Mesodermal cell (in vitro differentiated cells): ENCODE measurements around the gene MYOF.
"Not testable (repeated sequence)": the region's sequence is repeated elsewhere in the genome, so short reads cannot be mapped to it uniquely, and the experiment has no call there.

ENCODE experiments used
- H3K27ac ChIP-seq: 2 replicates; pipeline ENCODE4 v1.7.0; 2013; ENCODE audit warnings: mild to moderate bottlenecking, low read depth, low read length, moderate library complexity; ENCODE audit not compliant: severe bottlenecking
- H3K36me3 ChIP-seq: 2 replicates; pipeline ENCODE4 v1.7.1; 2013; ENCODE audit warnings: mild to moderate bottlenecking, low read length, moderate library complexity; ENCODE audit not compliant: control insufficient read depth, insufficient read depth
- H3K4me1 ChIP-seq: one replicate; pipeline ENCODE4 v1.7.1; 2013; ENCODE audit warnings: mild to moderate bottlenecking, low read length; ENCODE audit not compliant: insufficient read depth, control insufficient read depth, poor library complexity, severe bottlenecking
- H3K4me3 ChIP-seq: 2 replicates; pipeline ENCODE4 v1.7.0; 2013; ENCODE audit warnings: low read length, control low read depth, mild to moderate bottlenecking; ENCODE audit not compliant: insufficient read depth, poor library complexity, severe bottlenecking; ENCODE audit errors: extremely low read depth
- H3K9me3 ChIP-seq: 2 replicates; pipeline ENCODE4 v1.7.1; 2013; ENCODE audit warnings: mild to moderate bottlenecking, low read length, moderate library complexity; ENCODE audit not compliant: control insufficient read depth
- WGBS, 2 experiments: methylation state at CpG; one replicate each; pipeline ENCODE4 v1.1.5; 2013; ENCODE audit warnings: missing lambda C conversion rate in 2 of 2; ENCODE audit not compliant: insufficient coverage in 2 of 2; 5-methylcytosine and 5-hydroxymethylcytosine counted together

The MYOF gene

GRCh38 chr10:93478873-93479272, 3.3 kb downstream of the MYOF start:
- 0 to 90% methylated on average over 1 to 3 of the region's 6 CpGs for WGBS, 2 experiments
- no peak overlapping the region for H3K4me3 ChIP-seq
- H3K36me3 ChIP-seq: peaks cover 15% of the 10 kb centered on the region
- no peak overlapping the region for H3K27ac ChIP-seq
- peaks cover 40% of the 10 kb centered on the region for H3K4me1 ChIP-seq
- no peaks in the 10 kb centered on the region for H3K9me3 ChIP-seq

GRCh38 chr10:93476756-93477155, 5.4 kb downstream of the MYOF start:
- Histone ChIP-seq H3K4me3 (no peak overlapping the region), H3K9me3 (no peaks in the 10 kb centered on the region), H3K4me1 (peaks cover 51% of the 10 kb centered on the region), H3K27ac (no peak overlapping the region), H3K36me3 (peaks cover 22% of the 10 kb centered on the region)
- 100% methylated on average over 1 of the region's 2 CpGs; no CpG with 5 or more reads in 1 of the 2 experiments for WGBS, 2 experiments

- no peak overlapping the region for H3K4me3 ChIP-seq
- 83% methylated on average over 1 of the region's 2 CpGs; no CpG with 5 or more reads in 1 of the 2 experiments for WGBS, 2 experiments
- peaks cover 22% of the 10 kb centered on the region for H3K36me3 ChIP-seq
- H3K27ac ChIP-seq: peak overlapping the region; percentile 12
- no peaks in the 10 kb centered on the region for H3K9me3 ChIP-seq
- H3K4me1 ChIP-seq: peaks cover 58% of the 10 kb centered on the region
These were observed 6.3 kb downstream of the MYOF start for GRCh38 chr10:93475871-93476270.

DNA sequence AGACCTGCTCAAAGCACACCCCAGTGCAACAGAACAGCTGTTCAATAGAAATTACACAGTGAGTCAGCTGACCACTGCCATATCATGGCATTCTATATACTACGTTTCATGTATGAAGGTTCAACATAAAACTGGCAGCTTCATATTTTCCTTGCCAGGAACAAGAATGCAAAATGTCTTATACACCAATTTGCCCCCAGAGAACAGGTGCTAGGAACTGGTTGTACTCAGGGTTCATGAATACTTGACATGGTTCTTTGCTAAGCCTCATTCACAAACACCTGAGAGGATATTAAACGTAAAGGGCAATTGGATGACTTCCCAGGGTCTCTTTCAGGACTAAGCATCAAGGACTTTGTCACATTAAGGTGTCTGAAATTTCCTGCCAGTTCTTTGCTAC, 6.9 kb downstream of the MYOF start:
- peaks cover 59% of the 10 kb centered on the region for H3K4me1 ChIP-seq
- H3K9me3 ChIP-seq: no peaks in the 10 kb centered on the region
- H3K36me3 ChIP-seq: peaks cover 26% of the 10 kb centered on the region
- 86 to 100% methylated on average over 1 of the region's 2 CpGs for WGBS, 2 experiments
- peak overlapping the region; percentile 12 for H3K27ac ChIP-seq
- no peak overlapping the region for H3K4me3 ChIP-seq

GRCh38 chr10:93473804-93474472, 8.2 kb downstream of the MYOF start:
- Histone ChIP-seq H3K27ac (no peak overlapping the region), H3K36me3 (peaks cover 29% of the 10 kb centered on the region), H3K9me3 (no peaks in the 10 kb centered on the region), H3K4me3 (no peak overlapping the region), H3K4me1 (peaks cover 70% of the 10 kb centered on the region)
- 78 to 81% methylated on average over 7 of the region's 7 CpGs for WGBS, 2 experiments

GRCh38 chr10:93473161-93473560, 9.0 kb downstream of the MYOF start:
- no peaks in the 10 kb centered on the region for H3K9me3 ChIP-seq
- H3K36me3 ChIP-seq: peaks cover 27% of the 10 kb centered on the region
- no peak overlapping the region for H3K4me3 ChIP-seq
- no peak overlapping the region for H3K27ac ChIP-seq
- 100% methylated on average over 2 of the region's 2 CpGs; no CpG with 5 or more reads in 1 of the 2 experiments for WGBS, 2 experiments
- peaks cover 69% of the 10 kb centered on the region for H3K4me1 ChIP-seq

DNA sequence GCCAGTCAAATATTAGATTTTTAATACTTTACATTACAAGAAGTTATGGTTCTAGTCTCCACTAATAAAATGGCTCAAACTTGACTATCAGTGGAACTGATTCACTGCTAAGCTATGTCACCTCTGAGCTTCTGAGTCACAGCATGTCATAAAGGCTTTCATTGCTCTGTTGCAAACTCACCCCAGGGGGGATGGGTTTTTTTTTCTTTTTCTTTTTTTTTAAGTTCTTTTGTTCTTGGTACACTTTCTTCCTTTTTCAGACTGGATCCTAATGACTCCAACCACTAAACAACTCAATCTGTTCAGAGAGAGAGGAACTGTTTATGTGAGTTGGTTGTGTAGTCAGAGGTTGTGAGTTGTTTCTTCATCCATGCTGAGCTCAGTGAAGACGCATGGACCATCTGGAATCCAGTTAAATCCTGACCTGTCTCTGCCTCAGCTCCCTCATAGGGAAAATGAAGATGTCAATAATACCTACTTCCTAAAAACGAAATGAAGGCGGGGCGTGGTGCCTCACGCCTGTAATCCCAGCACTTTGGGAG, 11.0 kb downstream of the MYOF start:
- Histone ChIP-seq H3K9me3 (no peaks in the 10 kb centered on the region), H3K4me1 (peaks cover 74% of the 10 kb centered on the region), H3K27ac (peak overlapping the region; percentile 96), H3K4me3 (no peak overlapping the region), H3K36me3 (peaks cover 16% of the 10 kb centered on the region)
- 77 to 81% methylated on average over 4 to 5 of the region's 5 CpGs for WGBS, 2 experiments

DNA sequence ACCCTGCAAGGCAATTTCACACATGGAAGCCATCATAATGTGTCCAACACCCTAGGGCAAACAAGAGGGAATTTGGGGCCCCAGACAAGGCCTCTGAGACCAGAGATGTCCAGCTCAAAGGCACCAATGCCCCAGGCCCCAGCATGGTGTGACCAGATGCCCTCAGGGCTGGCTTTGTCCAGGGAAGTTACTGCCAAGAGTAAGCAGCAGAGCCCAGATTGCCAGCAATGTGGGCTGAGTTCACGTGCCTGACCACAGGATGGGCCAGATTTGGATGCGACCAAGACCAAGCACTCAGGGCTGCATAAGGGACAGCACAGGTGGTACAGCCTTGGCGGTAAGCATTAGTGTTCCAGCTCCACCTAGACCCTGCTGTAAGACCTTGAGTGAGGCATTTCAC, 12.7 kb downstream of the MYOF start:
- Histone ChIP-seq H3K9me3 (no peaks in the 10 kb centered on the region), H3K4me3 (no peak overlapping the region), H3K27ac (peak overlapping the region; percentile 71), H3K4me1 (peaks cover 67% of the 10 kb centered on the region), H3K36me3 (peaks cover 16% of the 10 kb centered on the region)
- WGBS, 2 experiments: 91 to 93% methylated on average over 3 of the region's 3 CpGs

DNA sequence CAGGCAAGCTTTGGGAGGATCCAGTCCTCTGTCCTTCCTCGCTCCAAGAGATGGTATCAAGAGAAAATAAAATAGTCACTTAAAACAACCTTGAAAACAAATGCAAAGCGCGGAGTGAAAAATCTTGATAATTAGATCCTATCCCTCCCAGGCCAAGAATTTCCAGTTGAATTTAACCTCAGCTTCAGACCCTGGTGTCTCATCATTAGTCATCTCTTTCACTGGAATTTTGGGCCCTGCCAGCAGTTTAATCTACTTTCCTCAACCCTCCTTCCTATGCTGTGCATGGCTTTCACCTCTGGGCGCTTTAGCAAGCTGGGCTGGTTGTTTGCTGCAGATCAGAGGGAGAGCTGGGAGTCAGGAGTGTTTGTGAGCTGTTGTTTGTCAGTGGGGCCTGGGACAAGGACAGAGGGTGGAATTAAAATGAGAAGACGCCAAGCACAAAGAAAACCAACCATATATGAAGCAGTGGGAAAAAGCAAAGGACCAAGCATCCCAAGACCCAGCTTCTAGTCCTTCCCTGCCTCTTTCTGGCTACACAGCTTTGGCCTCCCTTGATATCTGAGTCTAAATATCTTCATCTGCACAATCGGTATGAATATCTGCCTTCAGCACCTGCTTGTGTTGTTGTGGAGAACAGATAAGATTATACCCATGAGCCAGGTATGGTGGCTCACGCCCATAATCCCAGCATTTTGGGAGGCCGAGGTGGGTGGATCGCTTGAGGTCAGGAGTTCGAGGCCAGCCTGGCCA, 13.5 kb downstream of the MYOF start:
- H3K27ac ChIP-seq: peak overlapping the region; percentile 93
- WGBS, 2 experiments: 78 to 83% methylated on average over 2 to 5 of the region's 10 CpGs
- H3K4me1 ChIP-seq: peaks cover 68% of the 10 kb centered on the region
- H3K4me3 ChIP-seq: no peak overlapping the region
- H3K9me3 ChIP-seq: no peaks in the 10 kb centered on the region
- peaks cover 12% of the 10 kb centered on the region for H3K36me3 ChIP-seq

DNA sequence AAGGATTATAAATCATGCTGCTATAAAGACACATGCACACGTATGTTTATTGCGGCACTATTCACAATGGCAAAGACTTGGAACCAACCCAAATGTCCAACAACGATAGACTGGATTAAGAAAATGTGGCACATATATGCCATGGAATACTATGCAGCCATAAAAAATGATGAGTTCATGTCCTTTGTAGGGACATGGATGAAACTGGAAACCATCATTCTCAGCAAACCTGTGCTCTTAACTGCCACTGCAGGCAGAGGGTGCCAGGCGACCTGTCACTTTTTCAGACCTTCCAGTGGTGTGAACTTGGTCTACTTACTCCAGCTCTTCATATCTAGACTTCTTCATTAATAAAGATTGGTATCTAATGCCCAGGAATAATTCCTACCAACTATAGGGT, 14.5 kb downstream of the MYOF start:
- WGBS, 2 experiments: 78% methylated on average over 1 of the region's 4 CpGs; no CpG with 5 or more reads in 1 of the 2 experiments
- H3K9me3 ChIP-seq, H3K36me3 ChIP-seq, H3K4me3 ChIP-seq: not testable (repeated sequence)
- Histone ChIP-seq H3K4me1 (peaks cover 60% of the 10 kb centered on the region), H3K27ac (peak overlapping the region; percentile 93)
